ENCODE data around the gene TSPAN5. TPM values are rescaled to one million over a fixed set of nuclear protein-coding genes. Genes with fewer than 3 reads are reported as not detected.
"Not testable (repeated sequence)": the region's sequence is repeated elsewhere in the genome, so short reads cannot be mapped to it uniquely, and the experiment has no call there.

Gene TSPAN5
- total and polyA plus RNA-seq, 2 donors: 4.7 to 10.3 TPM

- WGBS: 97% methylated on average over 9 of the region's 9 CpGs
- not testable (repeated sequence) for H3K27me3 ChIP-seq (ENCODE audit: control insufficient read depth in 2 of 2, insufficient read depth in 1 of 2, low read length in 1 of 2); H3K9me3 ChIP-seq (ENCODE audit: control insufficient read depth in 2 of 2, insufficient read depth in 1 of 2, low read length in 1 of 2); H3K4me3 ChIP-seq (ENCODE audit: low read length in 2 of 2); H3K36me3 ChIP-seq (ENCODE audit: control insufficient read depth in 2 of 2, insufficient read depth in 2 of 2, low read length in 1 of 2); H3K27ac ChIP-seq (ENCODE audit: low read depth in 1 of 2, low read length in 1 of 2); DNase-seq (ENCODE audit: low read depth in 6 of 9, low spot score in 9 of 9); H3K4me1 ChIP-seq (ENCODE audit: control insufficient read depth in 2 of 2, insufficient read depth in 2 of 2, low read length in 2 of 2)
These were observed 201.0 kb downstream of the TSPAN5 start for GRCh38 chr4:98457422-98457821.

- no peaks in the 10 kb centered on the region for H3K27me3 ChIP-seq (ENCODE audit: control insufficient read depth in 2 of 2, insufficient read depth in 1 of 2, low read length in 1 of 2)
- WGBS: 97% methylated on average over 3 of the region's 3 CpGs
- no peaks in the 10 kb centered on the region for H3K9me3 ChIP-seq (ENCODE audit: control insufficient read depth in 2 of 2, insufficient read depth in 1 of 2, low read length in 1 of 2)
- H3K4me3 ChIP-seq (ENCODE audit: low read length in 2 of 2): no peak overlapping the region
- DNase-seq (ENCODE audit: low read depth in 6 of 9, low spot score in 9 of 9): no peak
- H3K27ac ChIP-seq (ENCODE audit: low read depth in 1 of 2, low read length in 1 of 2): no peak overlapping the region
- no peaks in the 10 kb centered on the region for H3K36me3 ChIP-seq (ENCODE audit: control insufficient read depth in 2 of 2, insufficient read depth in 2 of 2, low read length in 1 of 2)
- peaks cover 19 to 25% of the 10 kb centered on the region in 2 donors for H3K4me1 ChIP-seq (ENCODE audit: control insufficient read depth in 2 of 2, insufficient read depth in 2 of 2, low read length in 2 of 2)
These were observed 206.3 kb downstream of the TSPAN5 start for GRCh38 chr4:98452091-98452490.

- peaks cover 31 to 40% of the 10 kb centered on the region in 2 donors for H3K4me1 ChIP-seq (ENCODE audit: control insufficient read depth in 2 of 2, insufficient read depth in 2 of 2, low read length in 2 of 2)
- peak in 7 of 9 donors; percentile 23 to 82 (median 60) for DNase-seq (ENCODE audit: low read depth in 6 of 9, low spot score in 9 of 9)
- no peak overlapping the region for H3K4me3 ChIP-seq (ENCODE audit: low read length in 2 of 2)
- H3K27ac ChIP-seq (ENCODE audit: low read depth in 1 of 2, low read length in 1 of 2): peak overlapping the region in 1 of 2 donors; percentile 59
- H3K36me3 ChIP-seq (ENCODE audit: control insufficient read depth in 2 of 2, insufficient read depth in 2 of 2, low read length in 1 of 2): peaks cover 0 to 10% of the 10 kb centered on the region in 2 donors
- no peaks in the 10 kb centered on the region for H3K27me3 ChIP-seq (ENCODE audit: control insufficient read depth in 2 of 2, insufficient read depth in 1 of 2, low read length in 1 of 2)
- no peaks in the 10 kb centered on the region for H3K9me3 ChIP-seq (ENCODE audit: control insufficient read depth in 2 of 2, insufficient read depth in 1 of 2, low read length in 1 of 2)
These were observed 209.5 kb downstream of the TSPAN5 start for GRCh38 chr4:98448908-98449307.

- Histone ChIP-seq H3K27ac (ENCODE audit: low read depth in 1 of 2, low read length in 1 of 2) (peak overlapping the region in 1 of 2 donors; percentile 10), H3K4me1 (ENCODE audit: control insufficient read depth in 2 of 2, insufficient read depth in 2 of 2, low read length in 2 of 2) (peaks cover 31 to 40% of the 10 kb centered on the region in 2 donors), H3K9me3 (ENCODE audit: control insufficient read depth in 2 of 2, insufficient read depth in 1 of 2, low read length in 1 of 2) (no peaks in the 10 kb centered on the region), H3K27me3 (ENCODE audit: control insufficient read depth in 2 of 2, insufficient read depth in 1 of 2, low read length in 1 of 2) (no peaks in the 10 kb centered on the region), H3K36me3 (ENCODE audit: control insufficient read depth in 2 of 2, insufficient read depth in 2 of 2, low read length in 1 of 2) (peaks cover 5 to 16% of the 10 kb centered on the region in 2 donors), H3K4me3 (ENCODE audit: low read length in 2 of 2) (no peak overlapping the region)
- DNase-seq (ENCODE audit: low read depth in 6 of 9, low spot score in 9 of 9): peak in 1 of 9 donors; percentile 20
- WGBS: 86% methylated on average over 5 of the region's 5 CpGs
These were observed 210.8 kb downstream of the TSPAN5 start for GRCh38 chr4:98447648-98448047.

GRCh38 chr4:98446499-98447375 is 211.7 kb downstream of the TSPAN5 start:
- Histone ChIP-seq H3K36me3 (ENCODE audit: control insufficient read depth in 2 of 2, insufficient read depth in 2 of 2, low read length in 1 of 2) (peaks cover 9 to 25% of the 10 kb centered on the region in 2 donors), H3K9me3 (ENCODE audit: control insufficient read depth in 2 of 2, insufficient read depth in 1 of 2, low read length in 1 of 2) (no peaks in the 10 kb centered on the region), H3K27ac (ENCODE audit: low read depth in 1 of 2, low read length in 1 of 2) (peak overlapping the region; percentile 27 to 69), H3K27me3 (ENCODE audit: control insufficient read depth in 2 of 2, insufficient read depth in 1 of 2, low read length in 1 of 2) (no peaks in the 10 kb centered on the region), H3K4me3 (ENCODE audit: low read length in 2 of 2) (no peak overlapping the region), H3K4me1 (ENCODE audit: control insufficient read depth in 2 of 2, insufficient read depth in 2 of 2, low read length in 2 of 2) (peaks cover 31 to 40% of the 10 kb centered on the region in 2 donors)
- peak in 4 of 9 donors; percentile 26 to 66 (median 27) for DNase-seq (ENCODE audit: low read depth in 6 of 9, low spot score in 9 of 9)
- 8% methylated on average over 10 of the region's 10 CpGs for WGBS

- Histone ChIP-seq H3K9me3 (ENCODE audit: control insufficient read depth in 2 of 2, insufficient read depth in 1 of 2, low read length in 1 of 2) (no peaks in the 10 kb centered on the region), H3K27ac (ENCODE audit: low read depth in 1 of 2, low read length in 1 of 2) (no peak overlapping the region), H3K4me1 (ENCODE audit: control insufficient read depth in 2 of 2, insufficient read depth in 2 of 2, low read length in 2 of 2) (peaks cover 30 to 39% of the 10 kb centered on the region in 2 donors), H3K36me3 (ENCODE audit: control insufficient read depth in 2 of 2, insufficient read depth in 2 of 2, low read length in 1 of 2) (peaks cover 9 to 38% of the 10 kb centered on the region in 2 donors), H3K4me3 (ENCODE audit: low read length in 2 of 2) (no peak overlapping the region), H3K27me3 (ENCODE audit: control insufficient read depth in 2 of 2, insufficient read depth in 1 of 2, low read length in 1 of 2) (no peaks in the 10 kb centered on the region)
- DNase-seq (ENCODE audit: low read depth in 6 of 9, low spot score in 9 of 9): no peak
These were observed 214.0 kb downstream of the TSPAN5 start for GRCh38 chr4:98444371-98444770.

GRCh38 chr4:98434816-98435215 is 223.6 kb downstream of the TSPAN5 start:
- H3K27ac ChIP-seq (ENCODE audit: low read depth in 1 of 2, low read length in 1 of 2): no peak overlapping the region
- DNase-seq (ENCODE audit: low read depth in 6 of 9, low spot score in 9 of 9): no peak
- WGBS: 98% methylated on average over 6 of the region's 6 CpGs

GRCh38 chr4:98433691-98434090 is 224.7 kb downstream of the TSPAN5 start:
- Histone ChIP-seq H3K4me1 (ENCODE audit: control insufficient read depth in 2 of 2, insufficient read depth in 2 of 2, low read length in 2 of 2) (no peaks in the 10 kb centered on the region), H3K9me3 (ENCODE audit: control insufficient read depth in 2 of 2, insufficient read depth in 1 of 2, low read length in 1 of 2) (no peaks in the 10 kb centered on the region), H3K27ac (ENCODE audit: low read depth in 1 of 2, low read length in 1 of 2) (no peak overlapping the region), H3K36me3 (ENCODE audit: control insufficient read depth in 2 of 2, insufficient read depth in 2 of 2, low read length in 1 of 2) (peaks cover 9 to 18% of the 10 kb centered on the region in 2 donors), H3K4me3 (ENCODE audit: low read length in 2 of 2) (no peak overlapping the region), H3K27me3 (ENCODE audit: control insufficient read depth in 2 of 2, insufficient read depth in 1 of 2, low read length in 1 of 2) (no peaks in the 10 kb centered on the region)
- no peak for DNase-seq (ENCODE audit: low read depth in 6 of 9, low spot score in 9 of 9)
- WGBS: 96% methylated on average over 1 of the region's 1 CpG

More at GRCh38 chr4:98434816-98435215, 223.6 kb downstream of the TSPAN5 start:
- Histone ChIP-seq H3K36me3 (ENCODE audit: control insufficient read depth in 2 of 2, insufficient read depth in 2 of 2, low read length in 1 of 2) (peaks cover 9 to 21% of the 10 kb centered on the region in 2 donors), H3K4me3 (ENCODE audit: low read length in 2 of 2) (no peak overlapping the region), H3K9me3 (ENCODE audit: control insufficient read depth in 2 of 2, insufficient read depth in 1 of 2, low read length in 1 of 2) (no peaks in the 10 kb centered on the region), H3K4me1 (ENCODE audit: control insufficient read depth in 2 of 2, insufficient read depth in 2 of 2, low read length in 2 of 2) (no peaks in the 10 kb centered on the region), H3K27me3 (ENCODE audit: control insufficient read depth in 2 of 2, insufficient read depth in 1 of 2, low read length in 1 of 2) (no peaks in the 10 kb centered on the region)

GRCh38 chr4:98430708-98431403 is 227.6 kb downstream of the TSPAN5 start:
- H3K36me3 ChIP-seq (ENCODE audit: control insufficient read depth in 2 of 2, insufficient read depth in 2 of 2, low read length in 1 of 2): peaks cover 9 to 16% of the 10 kb centered on the region in 2 donors
- no peaks in the 10 kb centered on the region for H3K9me3 ChIP-seq (ENCODE audit: control insufficient read depth in 2 of 2, insufficient read depth in 1 of 2, low read length in 1 of 2)
- 94% methylated on average over 4 of the region's 4 CpGs for WGBS
- no peak overlapping the region for H3K4me3 ChIP-seq (ENCODE audit: low read length in 2 of 2)
- H3K4me1 ChIP-seq (ENCODE audit: control insufficient read depth in 2 of 2, insufficient read depth in 2 of 2, low read length in 2 of 2): no peaks in the 10 kb centered on the region
- no peak overlapping the region for H3K27ac ChIP-seq (ENCODE audit: low read depth in 1 of 2, low read length in 1 of 2)
- no peaks in the 10 kb centered on the region for H3K27me3 ChIP-seq (ENCODE audit: control insufficient read depth in 2 of 2, insufficient read depth in 1 of 2, low read length in 1 of 2)
- no peak for DNase-seq (ENCODE audit: low read depth in 6 of 9, low spot score in 9 of 9)

Measured in thymus (tissue), 11 donors.